Activated T-helper 1 cell treated with anti-CD3 and anti-CD28 coated beads, Interleukin-12 subunit alpha, Interleukin-12 subunit beta, Interleukin-2, Interleukin-4 antibody, amounts not matched to agents 30 ng/mL and 10 ng/mL and 1 ng/mL, durations not matched to agents 14 hours and 24 hours and 36 hours (primary cell): ENCODE measurements around the gene MRPL48. TPM values are rescaled to one million over a fixed set of nuclear protein-coding genes. Genes with fewer than 3 reads are reported as not detected.

Experiments
- DNase-seq: peaks from one replicate; pipeline ENCODE4 v3.0.0; 2021; ENCODE audit warnings: low spot score
- H3K27ac Mint-ChIP-seq: one replicate; pipeline ENCODE4 v1.8.0; 2021; ENCODE audit warnings: mild to moderate bottlenecking, mixed read lengths
- H3K27me3 Mint-ChIP-seq: one replicate; pipeline ENCODE4 v1.8.0; 2022; ENCODE audit warnings: mild to moderate bottlenecking, moderate library complexity, mixed read lengths; ENCODE audit not compliant: insufficient read depth
- H3K36me3 Mint-ChIP-seq: one replicate; pipeline ENCODE4 v1.8.0; 2021; ENCODE audit warnings: low read depth, mixed read lengths
- H3K4me1 Mint-ChIP-seq: one replicate; pipeline ENCODE4 v1.8.0; 2021; ENCODE audit warnings: low read depth, mixed read lengths
- H3K4me3 Mint-ChIP-seq: one replicate; pipeline ENCODE4 v1.8.0; 2021; ENCODE audit warnings: mild to moderate bottlenecking, moderate library complexity, mixed read lengths
- H3K9me3 Mint-ChIP-seq: one replicate; pipeline ENCODE4 v1.8.0; 2021; ENCODE audit warnings: mixed read lengths
- intact Hi-C: fragments of 100-400 bp; cut with micrococcal nuclease; formaldehyde crosslinking; loops from one replicate; pipeline ENCODE4 v1.15.1; 2024
- total RNA-seq: library from RNA; stranded (reverse); gene quantifications from 2 replicates; pipeline ENCODE4 v1.2.3, GENCODE V29; 2022

MRPL48 gene
- total RNA-seq, 1 donor from 2014 or later, result 56.3 TPM

GRCh38 chr11:73812234-73812633 lies 24.6 kb downstream of the MRPL48 start:
- no peaks in the 10 kb centered on the region for H3K9me3 Mint-ChIP-seq
- no peak overlapping the region for H3K27ac Mint-ChIP-seq
- peaks cover 9% of the 10 kb centered on the region for H3K36me3 Mint-ChIP-seq
- no peak overlapping the region for H3K4me3 Mint-ChIP-seq
- intact Hi-C loops, result no loop called here
- H3K4me1 Mint-ChIP-seq, result no peaks in the 10 kb centered on the region
- no peaks in the 10 kb centered on the region for H3K27me3 Mint-ChIP-seq
- DNase-seq, result no peak

GRCh38 chr11:73814812-73815211 lies 27.1 kb downstream of the MRPL48 start:
- Mint-ChIP-seq H3K4me3 (no peak overlapping the region), H3K27ac (no peak overlapping the region), H3K27me3 (no peaks in the 10 kb centered on the region), H3K36me3 (peaks cover 4% of the 10 kb centered on the region), H3K4me1 (no peaks in the 10 kb centered on the region), H3K9me3 (no peaks in the 10 kb centered on the region)
- no peak for DNase-seq
- intact Hi-C loops, result no loop called here

- Mint-ChIP-seq H3K27me3 (no peaks in the 10 kb centered on the region), H3K4me1 (no peaks in the 10 kb centered on the region), H3K27ac (no peak overlapping the region), H3K4me3 (no peak overlapping the region), H3K9me3 (no peaks in the 10 kb centered on the region), H3K36me3 (no peaks in the 10 kb centered on the region)
- intact Hi-C loops, result no loop called here
- no peak for DNase-seq
These were observed 31.2 kb downstream of the MRPL48 start for GRCh38 chr11:73818846-73819245.

GRCh38 chr11:73830261-73830660 lies 42.6 kb downstream of the MRPL48 start:
- Mint-ChIP-seq H3K36me3 (peaks cover 19% of the 10 kb centered on the region), H3K9me3 (no peaks in the 10 kb centered on the region), H3K27me3 (no peaks in the 10 kb centered on the region), H3K4me3 (no peak overlapping the region), H3K4me1 (peaks cover 5% of the 10 kb centered on the region), H3K27ac (no peak overlapping the region)
- intact Hi-C loops, result no loop called here
- DNase-seq, result no peak

GRCh38 chr11:73833067-73833466 lies 45.4 kb downstream of the MRPL48 start:
- Mint-ChIP-seq H3K4me1 (no peaks in the 10 kb centered on the region), H3K27me3 (no peaks in the 10 kb centered on the region), H3K27ac (no peak overlapping the region), H3K4me3 (no peak overlapping the region), H3K36me3 (peaks cover 10% of the 10 kb centered on the region), H3K9me3 (no peaks in the 10 kb centered on the region)
- no peak for DNase-seq
- intact Hi-C loops, result no loop called here

GRCh38 chr11:73838443-73839122 lies 50.9 kb downstream of the MRPL48 start:
- Mint-ChIP-seq H3K27ac (no peak overlapping the region), H3K4me1 (no peaks in the 10 kb centered on the region), H3K9me3 (no peaks in the 10 kb centered on the region), H3K36me3 (peaks cover 6% of the 10 kb centered on the region), H3K27me3 (no peaks in the 10 kb centered on the region), H3K4me3 (no peak overlapping the region)
- intact Hi-C loops, result no loop called here
- no peak for DNase-seq

GRCh38 chr11:73839123-73839457 lies 51.4 kb downstream of the MRPL48 start:
- Mint-ChIP-seq H3K36me3 (peaks cover 6% of the 10 kb centered on the region), H3K27me3 (no peaks in the 10 kb centered on the region), H3K4me1 (no peaks in the 10 kb centered on the region), H3K27ac (no peak overlapping the region), H3K4me3 (no peak overlapping the region), H3K9me3 (no peaks in the 10 kb centered on the region)
- no peak for DNase-seq
- intact Hi-C loops, result no loop called here

GRCh38 chr11:73851046-73851764 lies 63.5 kb downstream of the MRPL48 start:
- peaks cover 8% of the 10 kb centered on the region for H3K36me3 Mint-ChIP-seq
- H3K27ac Mint-ChIP-seq, result no peak overlapping the region
- DNase-seq, result no peak
- no peak overlapping the region for H3K4me3 Mint-ChIP-seq
- peaks cover 6% of the 10 kb centered on the region for H3K4me1 Mint-ChIP-seq
- no peaks in the 10 kb centered on the region for H3K27me3 Mint-ChIP-seq
- H3K9me3 Mint-ChIP-seq, result no peaks in the 10 kb centered on the region
- intact Hi-C loops, result no loop called here

- H3K4me3 Mint-ChIP-seq, result no peak overlapping the region
- intact Hi-C loops, result no loop called here
- H3K36me3 Mint-ChIP-seq, result peaks cover 4% of the 10 kb centered on the region
- H3K27ac Mint-ChIP-seq, result no peak overlapping the region
- no peaks in the 10 kb centered on the region for H3K9me3 Mint-ChIP-seq
- H3K27me3 Mint-ChIP-seq, result no peaks in the 10 kb centered on the region
- no peak for DNase-seq
- peaks cover 5% of the 10 kb centered on the region for H3K4me1 Mint-ChIP-seq
These were observed 64.4 kb downstream of the MRPL48 start for GRCh38 chr11:73852049-73852448.

- H3K4me1 Mint-ChIP-seq, result no peaks in the 10 kb centered on the region
- H3K27ac Mint-ChIP-seq, result no peak overlapping the region
- intact Hi-C loops, result no loop called here
- H3K9me3 Mint-ChIP-seq, result no peaks in the 10 kb centered on the region
- DNase-seq, result no peak
- no peak overlapping the region for H3K4me3 Mint-ChIP-seq
- no peaks in the 10 kb centered on the region for H3K27me3 Mint-ChIP-seq
- H3K36me3 Mint-ChIP-seq, result peaks cover 11% of the 10 kb centered on the region
These were observed 67.0 kb downstream of the MRPL48 start for GRCh38 chr11:73854680-73855079.

- no peak overlapping the region for H3K27ac Mint-ChIP-seq
- H3K36me3 Mint-ChIP-seq, result peaks cover 17% of the 10 kb centered on the region
- no peak for DNase-seq
- intact Hi-C loops, result no loop called here
- H3K27me3 Mint-ChIP-seq, result no peaks in the 10 kb centered on the region
- H3K4me1 Mint-ChIP-seq, result no peaks in the 10 kb centered on the region
- H3K9me3 Mint-ChIP-seq, result no peaks in the 10 kb centered on the region
- no peak overlapping the region for H3K4me3 Mint-ChIP-seq
These were observed 68.4 kb downstream of the MRPL48 start for GRCh38 chr11:73856031-73856567.

- DNase-seq, result no peak
- Mint-ChIP-seq H3K36me3 (peaks cover 24% of the 10 kb centered on the region), H3K4me1 (no peaks in the 10 kb centered on the region), H3K9me3 (no peaks in the 10 kb centered on the region), H3K4me3 (no peak overlapping the region), H3K27me3 (no peaks in the 10 kb centered on the region), H3K27ac (no peak overlapping the region)
- intact Hi-C loops, result no loop called here
These were observed 72.0 kb downstream of the MRPL48 start for GRCh38 chr11:73859671-73860070.

GRCh38 chr11:73860202-73860601 lies 72.5 kb downstream of the MRPL48 start:
- H3K4me1 Mint-ChIP-seq, result no peaks in the 10 kb centered on the region
- DNase-seq, result no peak
- H3K27me3 Mint-ChIP-seq, result no peaks in the 10 kb centered on the region

More at GRCh38 chr11:73860202-73860601, 72.5 kb downstream of the MRPL48 start:
- H3K4me3 Mint-ChIP-seq, result no peak overlapping the region
- H3K9me3 Mint-ChIP-seq, result no peaks in the 10 kb centered on the region
- intact Hi-C loops, result no loop called here
- H3K27ac Mint-ChIP-seq, result no peak overlapping the region
- H3K36me3 Mint-ChIP-seq, result peaks cover 23% of the 10 kb centered on the region
